HG03045 (cell line): ENCODE measurements around the gene CELF1.
"Not testable (repeated sequence)": the region's sequence is repeated elsewhere in the genome, so short reads cannot be mapped to it uniquely, and the experiment has no call there.

Experiments
- ATAC-seq: cut with Tn5 transposase; IDR thresholded peaks from one replicate; pipeline ENCODE4 v1.9.1; 2021; ENCODE audit warnings: mild to moderate bottlenecking, moderate library complexity; ENCODE audit not compliant: unreplicated experiment

The CELF1 gene

GRCh38 chr11:47541070-47541469 is 11.9 kb downstream of the CELF1 start:
- no peak for ATAC-seq

- no peak for ATAC-seq
Observed at GRCh38 chr11:47539681-47540039, 13.3 kb downstream of the CELF1 start.

GRCh38 chr11:47538741-47539565 is 14.0 kb downstream of the CELF1 start:
- no peak for ATAC-seq

GRCh38 chr11:47536915-47537314 is 16.0 kb downstream of the CELF1 start:
- ATAC-seq = no peak

- ATAC-seq = no peak
Observed at GRCh38 chr11:47534704-47535251, 18.2 kb downstream of the CELF1 start.

GRCh38 chr11:47533690-47534151 is 19.2 kb downstream of the CELF1 start:
- no peak for ATAC-seq

- no peak for ATAC-seq
Observed at GRCh38 chr11:47532597-47533213, 20.2 kb downstream of the CELF1 start.

GRCh38 chr11:47531666-47532065 is 21.3 kb downstream of the CELF1 start:
- ATAC-seq = no peak

GRCh38 chr11:47530721-47531120 is 22.2 kb downstream of the CELF1 start:
- ATAC-seq = not testable (repeated sequence)

GRCh38 chr11:47529951-47530350 is 23.0 kb downstream of the CELF1 start:
- no peak for ATAC-seq

- ATAC-seq = no peak
Observed at GRCh38 chr11:47527186-47527585, 25.7 kb downstream of the CELF1 start.

- not testable (repeated sequence) for ATAC-seq
Observed at GRCh38 chr11:47526032-47526431, 26.9 kb downstream of the CELF1 start.

GRCh38 chr11:47524291-47524874 is 28.5 kb downstream of the CELF1 start:
- no peak for ATAC-seq

GRCh38 chr11:47523490-47524225 is 29.3 kb downstream of the CELF1 start:
- no peak for ATAC-seq

GRCh38 chr11:47518212-47518964 is 34.5 kb downstream of the CELF1 start:
- no peak for ATAC-seq

GRCh38 chr11:47516984-47517853 is 35.7 kb downstream of the CELF1 start:
- no peak for ATAC-seq

- ATAC-seq = no peak
Observed at GRCh38 chr11:47516155-47516554, 36.8 kb downstream of the CELF1 start.

GRCh38 chr11:47514825-47515647 is 37.9 kb downstream of the CELF1 start:
- ATAC-seq = no peak
